Endothelial cell of umbilical vein (primary cell): ENCODE data around the gene KCNK15. TPM values are rescaled to one million over a fixed set of nuclear protein-coding genes. Genes with fewer than 3 reads are reported as not detected.

Experiments used
- BruUV-seq: library from RNA; stranded (reverse); fragments of 400-500 nt; replicated peaks from 2 replicates; lab custom pipeline; 2021; lab: Mats Ljungman, UMichigan
- CTCF ChIA-PET: fragments of 300-600, 350-600 bp; sonication (Branson Sonifier 250); formaldehyde crosslinking; loops from one replicate; lab custom pipeline; 2021; ENCODE audit warnings: antibody characterized with exemption, inconsistent platforms; lab: Charles Lee
- POLR2A ChIA-PET: fragments of 300-600, 350-600 bp; sonication (Branson Sonifier 250); formaldehyde crosslinking; loops from one replicate; lab custom pipeline; 2021; ENCODE audit warnings: antibody characterized with exemption, inconsistent platforms; lab: Charles Lee
- DNase-seq: peaks from one replicate; pipeline ENCODE4 v3.0.0-alpha.2; 2011; ENCODE audit warnings: low read depth, low spot score
- FAIRE-seq: peaks from 2 replicates; lab custom pipeline; 2011; peaks lifted over from hg19 to GRCh38; lab: Jason Lieb, UNC
- H2AFZ ChIP-seq: 2 replicates; pipeline ENCODE4 v1.6.0; 2012; ENCODE audit warnings: low read depth, low read length, control low read depth, inconsistent platforms
- H3K27ac ChIP-seq: 2 replicates; pipeline ENCODE4 v1.5.1; 2011; ENCODE audit warnings: low read depth, mild to moderate bottlenecking, control low read depth, low read length, moderate library complexity; ENCODE audit not compliant: insufficient read depth
- H3K27me3 ChIP-seq, 2 experiments: 2 replicates each; pipeline versions ENCODE4 v1.6.0 to v1.6.1; 2011; ENCODE audit warnings: low read length in 2 of 2, mixed read lengths in 1 of 2; ENCODE audit not compliant: control insufficient read depth in 2 of 2, insufficient read depth in 2 of 2
- H3K36me3 ChIP-seq, 2 experiments: 2 replicates in 1 of 2; 3 replicates in 1 of 2; pipeline ENCODE4 v1.5.1; 2011; ENCODE audit warnings: low read length in 2 of 2, mild to moderate bottlenecking in 1 of 2, moderate library complexity in 1 of 2; ENCODE audit not compliant: control insufficient read depth in 2 of 2, insufficient read depth in 2 of 2; ENCODE audit errors: extremely low read depth in 1 of 2
- H3K4me1 ChIP-seq: 3 replicates; pipeline ENCODE4 v1.5.1; 2011; ENCODE audit warnings: mild to moderate bottlenecking, low read length; ENCODE audit not compliant: control insufficient read depth, insufficient read depth; ENCODE audit errors: extremely low read depth
- H3K4me2 ChIP-seq: 2 replicates; pipeline ENCODE4 v1.6.1; 2011; ENCODE audit warnings: low read length, control low read depth, mixed read lengths; ENCODE audit not compliant: insufficient read depth
- H3K4me3 ChIP-seq, 3 experiments: fragments of 200-600 bp in 1 of 3; sonication (generic), shearing (Covaris generic) in 1 of 3; replicated peaks in 1 of 3; 2 replicates each; pipeline ENCODE4 v1.5.1; 2011 to 2016; ENCODE audit warnings: control low read depth in 3 of 3, low read length in 3 of 3, mild to moderate bottlenecking in 2 of 3, inconsistent platforms in 1 of 3, low read depth in 1 of 3, moderate library complexity in 1 of 3; ENCODE audit not compliant: insufficient read depth in 1 of 3
- H3K79me2 ChIP-seq: 2 replicates; pipeline ENCODE4 v1.6.0; 2012; ENCODE audit warnings: low read length, inconsistent platforms; ENCODE audit not compliant: control insufficient read depth, insufficient read depth
- H3K9ac ChIP-seq: replicated peaks from 2 replicates; pipeline ENCODE3; 2011; ENCODE audit warnings: low read length, control low read depth; ENCODE audit not compliant: insufficient read depth; ENCODE audit errors: extremely low read depth
- H3K9me1 ChIP-seq: replicated peaks from 3 replicates; pipeline ENCODE4 v1.6.0; 2011; ENCODE audit warnings: mild to moderate bottlenecking, low read length; ENCODE audit not compliant: control insufficient read depth, insufficient read depth; ENCODE audit errors: extremely low read depth
- H3K9me3 ChIP-seq: replicated peaks from 2 replicates; pipeline ENCODE4 v1.5.1; 2012; ENCODE audit warnings: low read length, inconsistent platforms; ENCODE audit not compliant: control insufficient read depth, insufficient read depth
- H4K20me1 ChIP-seq: replicated peaks from 2 replicates; pipeline ENCODE3; 2011; ENCODE audit warnings: mild to moderate bottlenecking, low read length; ENCODE audit not compliant: control insufficient read depth, insufficient read depth; ENCODE audit errors: extremely low read depth
- CTCF ChIP-seq, 2 donors: IDR thresholded peaks; 1 replicate in 1 of 2; 2 replicates in 1 of 2; pipeline ENCODE4 v1.5.1; 2011; ENCODE audit warnings: low read length in 2 of 2, mild to moderate bottlenecking in 2 of 2, moderate library complexity in 2 of 2, control low read depth in 1 of 2, inconsistent platforms in 1 of 2, low read depth in 1 of 2; ENCODE audit not compliant: insufficient read depth in 1 of 2; ENCODE audit errors: extremely low read depth in 1 of 2
- EZH2 ChIP-seq: IDR thresholded peaks from 2 replicates; pipeline ENCODE4 v1.6.1; 2012; ENCODE audit warnings: borderline replicate concordance, low read depth, mild to moderate bottlenecking, moderate library complexity, low read length, inconsistent platforms; ENCODE audit not compliant: severe bottlenecking
- FOS ChIP-seq: IDR thresholded peaks from 2 replicates; pipeline ENCODE4 v1.6.1; 2011; ENCODE audit warnings: mild to moderate bottlenecking, low read length, moderate library complexity, borderline replicate concordance; ENCODE audit not compliant: insufficient read depth
- GATA2 ChIP-seq: IDR thresholded peaks from 2 replicates; pipeline ENCODE4 v1.7.0; 2011; ENCODE audit warnings: low read depth, mild to moderate bottlenecking, moderate library complexity, mixed read lengths, low read length; ENCODE audit not compliant: insufficient read length, insufficient read depth
- JUN ChIP-seq: IDR thresholded peaks from 2 replicates; pipeline ENCODE4 v1.6.1; 2011; ENCODE audit warnings: borderline replicate concordance, low read depth; ENCODE audit not compliant: insufficient read length, insufficient read depth
- MAX ChIP-seq: IDR thresholded peaks from 2 replicates; pipeline ENCODE4 v1.6.1; 2011; ENCODE audit not compliant: insufficient read depth, insufficient read length
- MYC ChIP-seq: IDR thresholded peaks from one replicate; pipeline ENCODE4 v1.6.1; 2011; ENCODE audit warnings: mild to moderate bottlenecking, low read depth, low read length
- POLR2A ChIP-seq: IDR thresholded peaks from 2 replicates; pipeline ENCODE4 v1.6.1; 2012; ENCODE audit warnings: low read depth, mild to moderate bottlenecking, control low read depth, low read length
- POLR2AphosphoS5 ChIP-seq: IDR thresholded peaks from 2 replicates; pipeline ENCODE4 v1.6.1; 2012; ENCODE audit warnings: low read depth, mild to moderate bottlenecking, control low read depth, low read length, moderate library complexity; ENCODE audit not compliant: insufficient read depth
- dilution Hi-C: fragments of 300-500 bp; cut with MboI; formaldehyde crosslinking; loops from one replicate; pipeline ENCODE4 v1.15.0; 2019; ENCODE audit warnings: low sequenced_read_pairs; ENCODE audit not compliant: extremely low pct_ligation_motif_present
- intact Hi-C: fragments of 100-400 bp; cut with micrococcal nuclease; formaldehyde crosslinking; loops from one replicate; pipeline ENCODE4 v1.10.0; 2022
- polyA plus RNA-seq, 4 experiments: library from polyadenylated mRNA; depleted of rRNA in 3 of 4; stranded (reverse) in 3 of 4; unstranded in 1 of 4; fragments of >200 nt; gene quantifications; 2 replicates each; pipeline versions ENCODE4 v1.2.1 to v1.2.3, GENCODE V29; 2011 to 2012; ENCODE audit warnings: missing spikeins in 1 of 4
- total RNA-seq: library from RNA; stranded (reverse); gene quantifications from 2 replicates; pipeline ENCODE4 v1.2.3, GENCODE V29; 2021

Gene KCNK15
- total and polyA plus RNA-seq, 2 donors (not counting 3 experiments of a cell fraction or from before 2014, with no cell fraction given), result 0.06 TPM; not detected in 1

- DNase-seq (no peak), FAIRE-seq (no peak)
- no peak overlapping the region for H2AFZ ChIP-seq
- no peaks in the 10 kb centered on the region for H3K79me2 ChIP-seq
- H4K20me1 ChIP-seq, result no peaks in the 10 kb centered on the region
- intact Hi-C loops, result no loop called here
- POLR2A ChIA-PET, result no interaction called here
- CTCF ChIA-PET, result interaction anchor here (0.9 to 2.3 kb wide), 3 partner anchors 40 to 127 kb away, joined by 3 to 9 read pairs (median 3); no protein-coding TSS in a partner anchor
- TF ChIP-seq EZH2 (peak; percentile 30), POLR2A (no peak)
- H3K27ac ChIP-seq, result no peak overlapping the region
- H3K9me3 ChIP-seq, result no peaks in the 10 kb centered on the region
- dilution Hi-C loops, result no loop called here
- H3K36me3 ChIP-seq, result no peaks in the 10 kb centered on the region
- no TSS peak for BruUV-seq
- H3K4me1 ChIP-seq, result peaks cover 4% of the 10 kb centered on the region
- H3K9ac ChIP-seq, result no peak overlapping the region
- H3K27me3 ChIP-seq, result peaks cover 15 to 16% of the 10 kb centered on the region in 2 experiments
- H3K9me1 ChIP-seq, result no peaks in the 10 kb centered on the region
- H3K4me3 ChIP-seq, result no peak overlapping the region
- H3K4me2 ChIP-seq, result no peak overlapping the region
These were observed 3.2 kb upstream of the KCNK15 start for GRCh38 chr20:44742304-44743079.

- ChIA-PET CTCF (interaction anchor here (0.9 to 2.3 kb wide), 3 partner anchors 40 to 127 kb away, joined by 3 to 9 read pairs (median 3); no protein-coding TSS in a partner anchor), POLR2A (no interaction called here)
- Histone ChIP-seq H3K4me1 (peaks cover 4% of the 10 kb centered on the region), H3K79me2 (no peaks in the 10 kb centered on the region), H3K36me3 (no peaks in the 10 kb centered on the region), H3K9me3 (no peaks in the 10 kb centered on the region), H3K27me3 (peaks cover 15 to 16% of the 10 kb centered on the region in 2 experiments), H3K4me2 (no peak overlapping the region), H3K9ac (no peak overlapping the region), H3K4me3 (no peak overlapping the region), H4K20me1 (no peaks in the 10 kb centered on the region), H2AFZ (no peak overlapping the region), H3K27ac (no peak overlapping the region), H3K9me1 (no peaks in the 10 kb centered on the region)
- DNase-seq (no peak), FAIRE-seq (no peak)
- no peak for TF ChIP-seq FOS
- no peak for TF ChIP-seq MAX
- no peak for TF ChIP-seq JUN
- TF ChIP-seq POLR2A, result no peak
- TF ChIP-seq EZH2, result no peak
- TF ChIP-seq CTCF (IDR thresholded peaks at IDR 0.05; ENCODE audit: extremely low read depth in 1 of 2, insufficient read depth in 1 of 2, low read depth in 1 of 2, low read length in 2 of 2), result no peak
- TF ChIP-seq GATA2, result no peak
- no peak for TF ChIP-seq MYC
- no peak for TF ChIP-seq POLR2AphosphoS5
- dilution Hi-C loops (no loop called here), intact Hi-C loops (no loop called here)
- no TSS peak for BruUV-seq
These were observed 2.5 kb upstream of the KCNK15 start for GRCh38 chr20:44743080-44743701.
